Heart left ventricle (tissue), 16 donors: ENCODE measurements around the gene EIF2D. TPM values are rescaled to one million over a fixed set of nuclear protein-coding genes. Genes with fewer than 3 reads are reported as not detected.

Source experiments
- ATAC-seq, 4 donors: fragments of 200-7000 bp; cut with Tn5 transposase; one replicate each; pipeline ENCODE4 v1.9.1; 2020 to 2022; ENCODE audit warnings: moderate library complexity in 4 of 4, mild to moderate bottlenecking in 3 of 4, moderate number of reproducible peaks in 1 of 4
- DNase-seq, 5 donors: peaks; one replicate each; pipeline ENCODE4 v3.0.0-alpha.2; 2020
- H3K27ac ChIP-seq, 12 donors: fragments of 200-600 bp; sonication (generic) in 4 of 12; one replicate each; pipeline versions ENCODE4 v1.5.0 to v1.8.0; 2016 to 2022; ENCODE audit warnings: mild to moderate bottlenecking in 2 of 12
- H3K27me3 ChIP-seq, 9 donors: fragments of 200-600 bp; sonication (generic) in 2 of 9; one replicate each; pipeline versions ENCODE4 v1.5.1 to v1.8.0; 2016 to 2022; ENCODE audit warnings: mild to moderate bottlenecking in 3 of 9
- H3K36me3 ChIP-seq, 9 donors: fragments of 200-600 bp; sonication (generic) in 2 of 9; one replicate each; pipeline versions ENCODE4 v1.5.0 to v1.8.0; 2018 to 2022; ENCODE audit warnings: mild to moderate bottlenecking in 2 of 9
- H3K4me1 ChIP-seq, 12 donors: fragments of 200-600 bp; sonication (generic) in 4 of 12; one replicate each; pipeline versions ENCODE4 v1.5.0 to v1.8.0; 2016 to 2022; ENCODE audit warnings: mild to moderate bottlenecking in 3 of 12
- H3K4me3 ChIP-seq, 12 donors: fragments of 200-600 bp; sonication (generic) in 4 of 12; one replicate each; pipeline versions ENCODE4 v1.5.0 to v1.8.0; 2017 to 2022; ENCODE audit warnings: mild to moderate bottlenecking in 9 of 12, moderate library complexity in 4 of 12
- H3K9me3 ChIP-seq, 12 donors: fragments of 200-600 bp; sonication (generic) in 4 of 12; one replicate each; pipeline versions ENCODE4 v1.5.0 to v1.8.0; 2016 to 2022; ENCODE audit warnings: mild to moderate bottlenecking in 1 of 12
- CTCF ChIP-seq, 12 donors: fragments of 200-600 bp; sonication (generic) in 4 of 12; IDR thresholded peaks; one replicate each; pipeline versions ENCODE4 v1.5.0 to v1.8.0; 2018 to 2022; ENCODE audit warnings: antibody characterized with exemption in 12 of 12, mild to moderate bottlenecking in 5 of 12
- POLR2A ChIP-seq, 2 donors: fragments of 450-650 bp; IDR thresholded peaks; one replicate each; pipeline ENCODE4 v1.6.1; 2017; ENCODE audit warnings: antibody characterized with exemption in 2 of 2, mild to moderate bottlenecking in 2 of 2, moderate library complexity in 2 of 2
- WGBS, 4 donors: extraction: QIAGEN DNeasy Blood & Tissue Kit in 2 of 4; methylation state at CpG; one replicate each; pipeline versions ENCODE4 v1.1.5 to v1.1.7; 2013 to 2018; 5-methylcytosine and 5-hydroxymethylcytosine counted together
- intact Hi-C, 10 donors: fragments of 100-400 bp; cut with DNase I; formaldehyde crosslinking; loops; one replicate each; pipeline versions ENCODE4 v1.11.1 to v1.14.2; 2022
- long read RNA-seq, 3 donors: library from polyadenylated mRNA; unstranded; transcript quantifications; one replicate each; pipeline ENCODE4 v2.0.0, GENCODE V29; 2020 to 2021
- polyA plus RNA-seq, 2 donors: library from polyadenylated mRNA; stranded (reverse); fragments of 200-250 nt; gene quantifications; one replicate each; pipeline ENCODE4 v1.2.3, GENCODE V29; 2013
- total RNA-seq, 9 donors: library from RNA; depleted of rRNA in 2 of 9; stranded (reverse); fragments of >200 nt in 2 of 9; fragmentation: NEBNext Ultra II Directional in 3 of 9; extraction: Animal tissue kit (Norgen Biotek cat#: 25700) in 3 of 9; gene quantifications; one replicate each; pipeline versions ENCODE4 v1.1.0 to v1.2.4, GENCODE V29; 2016 to 2023
- donor health status: ischemic (EF 13 %, LVEDD 7.1; RV severe dilation, severe dysfunction).
- donor health status: healthy with polysubstance abuse.
- donor health status: DM: no; HTN: yes; CAD: no.
- donor health status: DM: no; HTN: no; CAD: no.
- donor health status: ischemic (EF 25% LVEDD 6.9; RV normal size, moderate dysfunction).
- donor health status: ischemic (EF 25% LVEDD 5.7; RV mildly dilated, moderate dysfunction).
- donor health status: healthy.
- donor health status: DM: yes; HTN: yes; CAD: no.
- donor health status: ischemic (EF 35%, LVEDD 5.7; RV mildly dilated, moderate dysfunction).
- donor health status: nonischemic (EF 11% LVEDD 7.7; RV severe dilation, severe dysfunction).
- donor health status: DM: yes; HTN: yes; CAD: no.
- donor health status: PGD.
- donor health status: ischemic (EF 29% LVEDD 5.4; RV normal size, mild dysfunction).
- donor health status: nonischemic (EF 23%, LVEDD 6.1; RV moderate dilation, normal function).

The EIF2D gene, protein sequence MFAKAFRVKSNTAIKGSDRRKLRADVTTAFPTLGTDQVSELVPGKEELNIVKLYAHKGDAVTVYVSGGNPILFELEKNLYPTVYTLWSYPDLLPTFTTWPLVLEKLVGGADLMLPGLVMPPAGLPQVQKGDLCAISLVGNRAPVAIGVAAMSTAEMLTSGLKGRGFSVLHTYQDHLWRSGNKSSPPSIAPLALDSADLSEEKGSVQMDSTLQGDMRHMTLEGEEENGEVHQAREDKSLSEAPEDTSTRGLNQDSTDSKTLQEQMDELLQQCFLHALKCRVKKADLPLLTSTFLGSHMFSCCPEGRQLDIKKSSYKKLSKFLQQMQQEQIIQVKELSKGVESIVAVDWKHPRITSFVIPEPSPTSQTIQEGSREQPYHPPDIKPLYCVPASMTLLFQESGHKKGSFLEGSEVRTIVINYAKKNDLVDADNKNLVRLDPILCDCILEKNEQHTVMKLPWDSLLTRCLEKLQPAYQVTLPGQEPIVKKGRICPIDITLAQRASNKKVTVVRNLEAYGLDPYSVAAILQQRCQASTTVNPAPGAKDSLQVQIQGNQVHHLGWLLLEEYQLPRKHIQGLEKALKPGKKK
- total RNA-seq, result 10 to 100 TPM; 21.6 to 37.5 (median 29.0) TPM
- 10 to 100 TPM; 15.6 to 26.8 TPM for polyA plus RNA-seq
- long read RNA-seq, donor 1, transcript EIF2D-201 (15 exons, 2,005 nt), result major isoform, 15 of 43 reads
- long read RNA-seq, donor 1, partial matches to known transcripts, result 10 of 43 reads
- long read RNA-seq, donor 1, other reads (novel, unspliced or antisense), result 16 of 43 reads
- long read RNA-seq, donor 2, transcript EIF2D-201 (15 exons, 2,005 nt), result major isoform, 56 of 165 reads
- long read RNA-seq, donor 2, partial matches to known transcripts, result 16 of 165 reads
- long read RNA-seq, donor 2, other reads (novel, unspliced or antisense), result 92 of 165 reads
- long read RNA-seq, donor 3, transcript EIF2D-201 (15 exons, 2,005 nt), result major isoform, 12 of 28 reads
- long read RNA-seq, donor 3, partial matches to known transcripts, result 6 of 28 reads
- long read RNA-seq, donor 3, other reads (novel, unspliced or antisense), result 10 of 28 reads

- intact Hi-C loops, result loop anchor here in 4 of 10 donors (5.0 to 10.0 kb wide), 2 partner anchors 300 to 372 kb away; no protein-coding TSS in a partner anchor
- DNase-seq (peak; percentile 94 to 99 (median 96)), ATAC-seq (peak; percentile 99)
- 4 to 9% (median 5%) methylated on average over 45 to 48 of the region's 48 CpGs for WGBS, 4 donors
- Histone ChIP-seq H3K9me3 (no peaks in the 10 kb centered on the region), H3K4me3 (peak within 1 kb of the TSS; percentile 56 to 92 (median 78)), H3K4me1 (peaks cover 0 to 13% (median 8%) of the 10 kb centered on the region in 12 donors), H3K36me3 (peaks cover 0 to 37% (median 28%) of the 10 kb centered on the region in 9 donors), H3K27ac (peak within 1 kb of the TSS; percentile 63 to 90 (median 86)), H3K27me3 (no peaks in the 10 kb centered on the region)
- TF ChIP-seq CTCF (IDR thresholded peaks at IDR 0.05), result peak; percentile 94 to 100 (median 98)
- peak in 1 of 2 donors; percentile 58 for TF ChIP-seq POLR2A (IDR thresholded peaks at IDR 0.05)
These were observed at the start of gene EIF2D for GRCh38 chr1:206612129-206612876. Gene EIF2D, minus strand, starts transcription at chr1:206612465. Its CDS starts 123 bp downstream, at chr1:206612342.

DNA sequence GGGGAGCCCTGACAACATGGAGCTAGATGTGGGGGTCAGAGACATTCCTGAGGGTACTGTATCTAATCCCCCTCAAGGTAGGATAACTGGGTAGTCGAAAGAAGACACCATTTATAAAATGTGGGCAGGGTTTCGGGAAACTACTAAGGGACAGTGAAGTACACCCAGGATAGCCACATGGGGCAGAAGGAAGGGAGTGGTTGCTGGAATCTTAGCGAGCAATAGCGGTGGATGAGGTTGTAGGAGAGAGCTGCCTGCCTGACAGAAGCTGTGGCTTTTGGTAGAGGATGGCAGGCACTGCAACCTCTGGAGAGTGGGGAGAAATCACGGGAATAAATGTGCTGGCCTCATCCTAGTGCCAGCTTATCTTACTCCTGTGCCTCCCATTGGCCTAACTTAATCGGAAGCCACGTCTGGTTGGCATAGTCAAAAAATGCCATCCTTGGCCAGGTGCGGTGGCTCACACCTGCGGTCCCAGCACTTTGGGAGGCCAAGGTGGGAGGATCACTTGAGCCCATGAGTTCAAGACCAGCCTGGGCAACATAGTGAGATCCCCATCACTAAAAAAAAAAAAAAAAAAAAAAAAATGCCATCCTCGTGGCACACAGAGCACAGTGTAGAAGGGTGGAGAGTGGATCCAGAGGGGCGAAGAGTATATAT is 49.0 kb upstream of the EIF2D start:
- Histone ChIP-seq H3K27me3 (peaks cover 0 to 10% (median 0%) of the 10 kb centered on the region in 9 donors), H3K27ac (peak overlapping the region in 11 of 12 donors; percentile 2 to 96 (median 88)), H3K36me3 (no peaks in the 10 kb centered on the region), H3K4me3 (no peak overlapping the region), H3K4me1 (peaks cover 0 to 79% (median 48%) of the 10 kb centered on the region in 12 donors), H3K9me3 (no peaks in the 10 kb centered on the region)
- 65 to 70% (median 68%) methylated on average over 11 of the region's 11 CpGs for WGBS, 4 donors
- DNase-seq (no peak), ATAC-seq (no peak)
- intact Hi-C loops, result loop anchor here in 1 of 10 donors (10.0 kb wide), 1 partner anchor 186 kb away; the partner anchor contains the start of gene IKBKE
- TF ChIP-seq POLR2A (IDR thresholded peaks at IDR 0.05), result no peak
- no peak for TF ChIP-seq CTCF (IDR thresholded peaks at IDR 0.05)

DNA sequence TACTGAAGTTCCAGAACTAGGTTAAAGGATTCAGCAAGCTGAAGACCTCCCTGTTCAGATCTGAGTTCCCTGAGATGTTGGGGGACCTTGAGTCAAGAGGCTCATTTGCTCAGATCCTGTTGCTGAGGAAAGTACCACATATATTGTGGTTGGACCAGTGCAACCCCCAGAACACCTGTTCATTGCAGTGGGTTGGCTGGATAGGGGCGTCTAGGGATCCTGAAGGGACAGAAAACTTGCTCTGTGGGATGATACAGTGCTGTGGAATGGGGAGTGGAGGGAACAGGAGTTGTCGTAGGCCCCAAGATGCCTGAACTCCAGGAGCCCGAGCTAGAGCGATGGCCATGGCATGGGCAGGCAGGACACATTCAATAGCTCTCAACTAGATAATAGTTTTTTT is 47.9 kb upstream of the EIF2D start:
- Histone ChIP-seq H3K9me3 (no peaks in the 10 kb centered on the region), H3K36me3 (no peaks in the 10 kb centered on the region), H3K4me1 (peaks cover 0 to 88% (median 57%) of the 10 kb centered on the region in 12 donors), H3K4me3 (no peak overlapping the region), H3K27ac (peak overlapping the region; percentile 8 to 96 (median 88)), H3K27me3 (peaks cover 0 to 10% (median 0%) of the 10 kb centered on the region in 9 donors)
- 86 to 88% (median 86%) methylated on average over 4 of the region's 4 CpGs for WGBS, 4 donors
- TF ChIP-seq CTCF (IDR thresholded peaks at IDR 0.05), result no peak
- no peak for ATAC-seq
- no peak for DNase-seq
- intact Hi-C loops, result loop anchor here in 1 of 10 donors (10.0 kb wide), 1 partner anchor 185 kb away; the partner anchor contains the start of gene IKBKE
